ENCODE data around the gene GRXCR2.
"Not testable (repeated sequence)": the region's sequence is repeated elsewhere in the genome, so short reads cannot be mapped to it uniquely, and the experiment has no call there.

GRXCR2 gene

GRCh38 chr5:145869753-145870152, 3.1 kb downstream of the GRXCR2 start:
- Histone ChIP-seq H3K4me3 (ENCODE audit: severe bottlenecking) (no peak overlapping the region), H3K27ac (ENCODE audit: poor library complexity, severe bottlenecking) (no peak overlapping the region), H3K36me3 (ENCODE audit: low read depth) (no peaks in the 10 kb centered on the region), H3K27me3 (ENCODE audit: insufficient read depth, poor library complexity, severe bottlenecking) (no peaks in the 10 kb centered on the region), H3K9me3 (ENCODE audit: severe bottlenecking) (no peaks in the 10 kb centered on the region), H3K4me1 (ENCODE audit: insufficient read depth, poor library complexity, severe bottlenecking) (no peaks in the 10 kb centered on the region)
- DNase-seq (ENCODE audit: low spot score), result no peak
- no peak for TF ChIP-seq CTCF (IDR thresholded peaks at IDR 0.05; ENCODE audit: poor library complexity, severe bottlenecking)
- ATAC-seq (ENCODE audit: low read depth), result no peak

- H3K9me3 ChIP-seq (ENCODE audit: severe bottlenecking), result no peaks in the 10 kb centered on the region
- H3K27me3 ChIP-seq (ENCODE audit: insufficient read depth, poor library complexity, severe bottlenecking), result no peaks in the 10 kb centered on the region
- no peak overlapping the region for H3K27ac ChIP-seq (ENCODE audit: poor library complexity, severe bottlenecking)
- TF ChIP-seq CTCF (IDR thresholded peaks at IDR 0.05; ENCODE audit: poor library complexity, severe bottlenecking), result no peak
- H3K36me3 ChIP-seq (ENCODE audit: low read depth), result no peaks in the 10 kb centered on the region
- ATAC-seq (ENCODE audit: low read depth) (no peak), DNase-seq (ENCODE audit: low spot score) (no peak)
- H3K4me3 ChIP-seq (ENCODE audit: severe bottlenecking), result no peak overlapping the region
- no peaks in the 10 kb centered on the region for H3K4me1 ChIP-seq (ENCODE audit: insufficient read depth, poor library complexity, severe bottlenecking)
Measured at GRCh38 chr5:145867806-145868205, 5.0 kb downstream of the GRXCR2 start.

- not testable (repeated sequence) for DNase-seq (ENCODE audit: low spot score); ATAC-seq (ENCODE audit: low read depth)
Measured at GRCh38 chr5:145864432-145864831, 8.4 kb downstream of the GRXCR2 start.

DNA sequence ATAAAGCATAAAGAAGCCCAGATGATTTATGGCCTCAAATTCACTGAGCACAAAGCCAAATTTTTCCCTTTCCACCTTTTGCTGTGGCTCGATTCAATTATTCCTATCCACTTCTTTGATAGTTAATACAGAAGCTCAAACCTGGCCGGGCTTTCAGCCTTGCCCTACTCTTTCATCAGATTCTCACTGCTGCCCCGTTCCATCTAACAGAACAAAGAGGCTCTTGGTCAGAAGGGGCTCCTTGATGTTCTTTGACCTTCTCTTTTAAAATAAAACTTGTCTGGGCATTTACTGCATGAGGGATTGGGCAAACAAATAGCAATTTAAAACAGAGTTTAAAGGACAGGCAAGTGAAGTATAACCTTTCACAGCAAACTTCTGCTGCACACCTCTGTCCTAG, 9.8 kb downstream of the GRXCR2 start:
- Histone ChIP-seq H3K4me1 (ENCODE audit: insufficient read depth, poor library complexity, severe bottlenecking) (no peaks in the 10 kb centered on the region), H3K27me3 (ENCODE audit: insufficient read depth, poor library complexity, severe bottlenecking) (no peaks in the 10 kb centered on the region), H3K9me3 (ENCODE audit: severe bottlenecking) (no peaks in the 10 kb centered on the region), H3K27ac (ENCODE audit: poor library complexity, severe bottlenecking) (no peak overlapping the region), H3K4me3 (ENCODE audit: severe bottlenecking) (no peak overlapping the region), H3K36me3 (ENCODE audit: low read depth) (no peaks in the 10 kb centered on the region)
- no peak for TF ChIP-seq CTCF (IDR thresholded peaks at IDR 0.05; ENCODE audit: poor library complexity, severe bottlenecking)
- ATAC-seq (ENCODE audit: low read depth) (no peak), DNase-seq (ENCODE audit: low spot score) (no peak)

More at GRCh38 chr5:145864432-145864831, 8.4 kb downstream of the GRXCR2 start:
- not testable (repeated sequence) for H3K27ac ChIP-seq (ENCODE audit: poor library complexity, severe bottlenecking); H3K4me3 ChIP-seq (ENCODE audit: severe bottlenecking); H3K4me1 ChIP-seq (ENCODE audit: insufficient read depth, poor library complexity, severe bottlenecking); H3K27me3 ChIP-seq (ENCODE audit: insufficient read depth, poor library complexity, severe bottlenecking); H3K9me3 ChIP-seq (ENCODE audit: severe bottlenecking); H3K36me3 ChIP-seq (ENCODE audit: low read depth)

DNA sequence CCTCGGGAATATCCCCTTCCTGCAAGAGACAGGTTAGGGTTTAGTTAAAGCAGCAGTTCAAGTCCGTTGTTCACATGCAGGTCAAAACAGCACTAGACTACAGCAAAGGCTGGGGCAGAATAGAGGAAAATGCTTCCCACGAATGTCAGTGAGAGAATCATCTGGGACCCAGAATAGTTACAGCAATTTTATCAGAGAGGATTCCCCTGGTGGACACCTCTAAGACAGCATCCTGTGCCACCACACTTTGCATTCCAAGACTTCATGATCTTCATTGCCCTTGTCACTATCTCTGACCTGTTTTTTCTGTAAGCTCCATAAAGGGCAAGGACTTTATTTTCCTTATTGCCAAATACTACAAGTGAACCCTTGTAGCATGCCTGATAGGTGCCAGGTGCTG, 12.9 kb downstream of the GRXCR2 start:
- no peak for DNase-seq (ENCODE audit: low spot score)
- H3K4me3 ChIP-seq (ENCODE audit: severe bottlenecking), result no peak overlapping the region

More for the DNA sequence above, 12.9 kb downstream of the GRXCR2 start:
- H3K9me3 ChIP-seq (ENCODE audit: severe bottlenecking), result no peaks in the 10 kb centered on the region
- no peak overlapping the region for H3K27ac ChIP-seq (ENCODE audit: poor library complexity, severe bottlenecking)
- TF ChIP-seq CTCF (IDR thresholded peaks at IDR 0.05; ENCODE audit: poor library complexity, severe bottlenecking), result peak; percentile 24
- no peaks in the 10 kb centered on the region for H3K27me3 ChIP-seq (ENCODE audit: insufficient read depth, poor library complexity, severe bottlenecking)
- peak; percentile 30; the same call in 1 of the 3 replicates for ATAC-seq (ENCODE audit: low read depth)
- H3K4me1 ChIP-seq (ENCODE audit: insufficient read depth, poor library complexity, severe bottlenecking), result peaks cover 2% of the 10 kb centered on the region
- H3K36me3 ChIP-seq (ENCODE audit: low read depth), result no peaks in the 10 kb centered on the region

Measured in RWPE2 (cell line).